ENCODE data around the gene CATSPERD.

Gene CATSPERD

DNA sequence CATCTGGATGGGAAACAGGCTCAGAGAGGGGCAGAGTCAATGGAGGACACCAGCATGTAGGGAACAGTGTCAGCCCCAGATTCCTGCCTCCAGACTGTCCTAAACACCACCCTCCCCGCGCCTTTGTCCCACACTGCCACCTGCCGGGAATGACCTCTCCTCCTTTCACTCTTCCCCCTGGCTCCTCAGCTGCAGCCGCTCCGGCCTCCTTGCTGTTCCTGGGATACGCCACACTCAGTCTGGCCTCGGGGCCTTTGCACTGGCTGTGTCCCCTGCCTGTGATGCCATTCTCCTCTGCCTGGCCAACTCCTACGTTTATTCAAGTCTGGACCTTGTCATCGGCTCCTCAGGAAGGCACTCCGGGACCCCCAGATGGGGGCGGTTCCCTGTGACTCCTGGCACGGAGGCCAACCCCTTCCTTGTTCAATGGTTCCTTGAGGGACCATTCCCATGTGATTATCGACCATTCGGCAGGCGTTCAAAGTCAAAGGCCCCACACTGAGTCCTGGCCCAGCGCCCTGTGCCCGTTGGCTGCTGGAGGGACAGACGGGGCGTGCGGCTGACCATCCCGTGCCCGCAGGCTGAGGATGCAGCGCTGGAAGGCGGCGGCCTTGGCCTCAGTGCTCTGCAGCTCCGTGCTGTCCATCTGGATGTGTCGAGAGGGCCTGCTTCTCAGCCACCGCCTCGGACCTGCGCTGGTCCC is 103.3 kb downstream of the CATSPERD start:
- Mint-ChIP-seq H3K4me3 (no peak overlapping the region), H3K9me3 (no peaks in the 10 kb centered on the region), H3K36me3 (ENCODE audit: low read depth) (peaks cover 7% of the 10 kb centered on the region), H3K27ac (no peak overlapping the region), H3K27me3 (no peaks in the 10 kb centered on the region), H3K4me1 (ENCODE audit: low read depth) (peaks cover 15% of the 10 kb centered on the region)
- DNase-seq: no peak

GRCh38 chr19:5824751-5825150 is 104.3 kb downstream of the CATSPERD start:
- Mint-ChIP-seq H3K27me3 (no peaks in the 10 kb centered on the region), H3K36me3 (ENCODE audit: low read depth) (peaks cover 8% of the 10 kb centered on the region), H3K9me3 (no peaks in the 10 kb centered on the region), H3K4me3 (no peak overlapping the region), H3K27ac (no peak overlapping the region), H3K4me1 (ENCODE audit: low read depth) (peaks cover 17% of the 10 kb centered on the region)
- no peak for DNase-seq

GRCh38 chr19:5825178-5825577 is 104.7 kb downstream of the CATSPERD start:
- no peak overlapping the region for H3K27ac Mint-ChIP-seq
- H3K4me3 Mint-ChIP-seq: no peak overlapping the region
- no peaks in the 10 kb centered on the region for H3K27me3 Mint-ChIP-seq
- H3K9me3 Mint-ChIP-seq: no peaks in the 10 kb centered on the region
- H3K4me1 Mint-ChIP-seq (ENCODE audit: low read depth): peaks cover 19% of the 10 kb centered on the region
- no peak for DNase-seq
- peaks cover 8% of the 10 kb centered on the region for H3K36me3 Mint-ChIP-seq (ENCODE audit: low read depth)

DNA sequence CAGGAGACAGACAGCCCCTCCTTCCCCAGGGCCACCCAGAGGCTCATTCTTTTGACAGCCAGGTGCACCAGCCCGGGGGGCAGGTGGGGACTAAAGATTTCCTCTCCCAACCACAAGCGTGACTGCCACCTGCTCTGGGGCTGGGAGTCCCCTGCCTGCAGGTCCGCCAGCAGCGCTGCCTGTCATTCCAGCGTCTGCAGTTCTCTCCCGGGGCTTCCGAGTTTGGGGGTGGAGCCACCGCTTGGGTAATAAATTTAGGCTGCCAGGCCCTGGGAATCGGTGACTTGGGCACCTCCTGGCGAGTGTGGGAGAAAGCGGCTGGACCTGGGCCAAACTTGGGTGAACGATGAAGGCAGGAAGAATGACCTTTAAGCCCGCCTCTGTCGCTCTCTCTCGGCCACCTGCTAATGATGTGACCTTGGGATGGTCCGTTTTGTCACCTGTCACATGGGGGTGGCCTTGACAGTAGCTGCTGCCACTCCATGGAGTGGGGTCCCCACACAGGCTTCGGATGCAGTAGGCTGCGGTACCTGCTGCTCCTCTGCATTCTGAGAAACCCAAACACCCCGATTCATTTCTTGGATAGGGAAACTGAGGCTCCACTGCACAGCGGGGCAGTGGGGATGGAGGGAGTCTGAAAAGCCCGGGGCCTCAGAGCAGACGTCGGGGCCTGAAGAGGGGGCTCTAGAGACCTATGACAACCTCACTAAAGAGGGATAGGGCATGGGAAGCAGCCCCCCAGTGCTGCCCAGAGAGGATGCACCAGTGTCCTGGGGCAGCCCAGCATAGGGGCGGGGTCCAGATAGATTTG is 106.3 kb downstream of the CATSPERD start:
- no peaks in the 10 kb centered on the region for H3K27me3 Mint-ChIP-seq

GRCh38 chr19:5827342-5827890 is 107.0 kb downstream of the CATSPERD start:
- peaks cover 8% of the 10 kb centered on the region for H3K36me3 Mint-ChIP-seq (ENCODE audit: low read depth)
- peak overlapping the region; percentile 91 for H3K27ac Mint-ChIP-seq
- peaks cover 20% of the 10 kb centered on the region for H3K4me1 Mint-ChIP-seq (ENCODE audit: low read depth)
- H3K4me3 Mint-ChIP-seq: peak overlapping the region; percentile 81
- no peaks in the 10 kb centered on the region for H3K9me3 Mint-ChIP-seq
- no peaks in the 10 kb centered on the region for H3K27me3 Mint-ChIP-seq
- no peak for DNase-seq

More for the DNA sequence above, 106.3 kb downstream of the CATSPERD start:
- Mint-ChIP-seq H3K4me1 (ENCODE audit: low read depth) (peaks cover 20% of the 10 kb centered on the region), H3K9me3 (no peaks in the 10 kb centered on the region), H3K27ac (peak overlapping the region; percentile 91), H3K4me3 (peak overlapping the region; percentile 81), H3K36me3 (ENCODE audit: low read depth) (peaks cover 8% of the 10 kb centered on the region)
- DNase-seq: peak; percentile 46

DNA sequence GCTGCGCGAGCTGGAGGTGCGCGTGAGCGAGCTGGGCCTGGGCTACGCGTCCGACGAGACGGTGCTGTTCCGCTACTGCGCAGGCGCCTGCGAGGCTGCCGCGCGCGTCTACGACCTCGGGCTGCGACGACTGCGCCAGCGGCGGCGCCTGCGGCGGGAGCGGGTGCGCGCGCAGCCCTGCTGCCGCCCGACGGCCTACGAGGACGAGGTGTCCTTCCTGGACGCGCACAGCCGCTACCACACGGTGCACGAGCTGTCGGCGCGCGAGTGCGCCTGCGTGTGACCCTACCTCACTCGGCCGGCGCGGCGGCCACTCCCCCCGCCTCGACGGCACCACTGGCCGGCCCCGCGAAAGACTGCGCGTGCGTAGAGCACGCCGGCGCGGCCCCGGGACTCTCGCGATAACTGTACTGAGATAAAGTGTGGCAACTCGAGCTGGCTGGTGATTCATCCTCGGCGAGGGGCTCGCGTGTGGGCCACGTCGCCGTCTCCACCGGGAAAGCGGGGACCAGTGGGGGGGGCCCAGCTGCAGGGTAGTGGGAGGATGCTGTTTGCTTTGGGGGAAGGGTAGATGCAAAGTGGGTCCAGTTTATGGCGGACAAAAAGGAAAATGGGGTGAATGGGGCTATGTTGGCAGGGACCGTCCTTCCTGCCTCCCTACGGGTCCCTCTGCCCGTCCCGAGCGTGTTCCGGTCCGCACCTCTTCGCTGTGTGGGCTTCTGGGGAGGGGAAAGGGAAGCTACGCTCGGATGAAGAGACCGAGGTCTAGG is 107.6 kb downstream of the CATSPERD start:
- DNase-seq: peak; percentile 99
- H3K27ac Mint-ChIP-seq: peak overlapping the region; percentile 100
- H3K9me3 Mint-ChIP-seq: no peaks in the 10 kb centered on the region
- peak overlapping the region; percentile 100 for H3K4me3 Mint-ChIP-seq
- no peaks in the 10 kb centered on the region for H3K27me3 Mint-ChIP-seq
- peaks cover 8% of the 10 kb centered on the region for H3K36me3 Mint-ChIP-seq (ENCODE audit: low read depth)
- peaks cover 20% of the 10 kb centered on the region for H3K4me1 Mint-ChIP-seq (ENCODE audit: low read depth)
